IMR-90 (cell line): ENCODE data around the gene C3orf33. TPM values are rescaled to one million over a fixed set of nuclear protein-coding genes. Genes with fewer than 3 reads are reported as not detected.

Experiments used
- ATAC-seq: fragments of 200-7000 bp; cut with Tn5 transposase; 2 replicates; pipeline ENCODE4 v1.9.1; 2020; ENCODE audit warnings: low read depth, mild to moderate bottlenecking, moderate library complexity
- BruUV-seq: library from RNA; stranded (reverse); fragments of 400-500 nt; replicated peaks from 2 replicates; lab custom pipeline; 2021; lab: Mats Ljungman, UMichigan
- CTCF ChIA-PET: fragments of 300-600 bp; formaldehyde crosslinking; extraction: SDS; loops from one replicate; lab custom pipeline; 2021; ENCODE audit warnings: antibody characterized with exemption; lab: Yijun Ruan, JAX
- POLR2A ChIA-PET: fragments of 300-600 bp; sonication (Branson Sonifier 250); formaldehyde crosslinking; loops from one replicate; lab custom pipeline; 2022; ENCODE audit warnings: antibody characterized with exemption; ENCODE audit not compliant: unreplicated experiment; lab: Charles Lee
- DNase-seq: peaks from one replicate; pipeline ENCODE4 v3.0.0; 2013
- H2AFZ ChIP-seq: replicated peaks from 2 replicates; pipeline ENCODE3; 2013; ENCODE audit warnings: low read length, mild to moderate bottlenecking; ENCODE audit not compliant: poor library complexity
- H2AK5ac ChIP-seq: 2 replicates; pipeline ENCODE4 v1.6.1; 2013; ENCODE audit warnings: low read depth, low read length, inconsistent platforms
- H2AK9ac ChIP-seq: replicated peaks from 2 replicates; pipeline ENCODE3; 2013; ENCODE audit warnings: mild to moderate bottlenecking, low read depth, low read length, moderate library complexity; ENCODE audit not compliant: poor library complexity
- H2BK120ac ChIP-seq: 2 replicates; pipeline ENCODE4 v1.6.1; 2013; ENCODE audit warnings: low read depth, low read length, inconsistent platforms
- H2BK15ac ChIP-seq: 3 replicates; pipeline ENCODE4 v1.6.1; 2013; ENCODE audit warnings: low read depth, low read length, inconsistent platforms
- H2BK20ac ChIP-seq: 2 replicates; pipeline ENCODE4 v1.6.1; 2013; ENCODE audit warnings: low read depth, mild to moderate bottlenecking, inconsistent platforms, low read length, moderate library complexity
- H2BK5ac ChIP-seq: 2 replicates; pipeline ENCODE4 v1.6.1; 2013; ENCODE audit warnings: mild to moderate bottlenecking, low read depth, low read length, inconsistent platforms; ENCODE audit not compliant: poor library complexity, severe bottlenecking
- H3K14ac ChIP-seq: replicated peaks from 2 replicates; pipeline ENCODE4 v1.6.1; 2013; ENCODE audit warnings: low read depth, low read length, inconsistent platforms
- H3K18ac ChIP-seq: 2 replicates; pipeline ENCODE4 v1.6.1; 2013; ENCODE audit warnings: low read depth, low read length, control low read depth
- H3K23ac ChIP-seq: 2 replicates; pipeline ENCODE4 v1.6.1; 2013; ENCODE audit warnings: low read depth, low read length, inconsistent platforms
- H3K27ac ChIP-seq: 2 replicates; pipeline ENCODE4 v1.5.1; 2013; ENCODE audit warnings: mild to moderate bottlenecking, control low read depth, low read length; ENCODE audit not compliant: insufficient read depth
- H3K27me3 ChIP-seq: 2 replicates; pipeline ENCODE4 v1.6.1; 2013; ENCODE audit warnings: low read length; ENCODE audit not compliant: control insufficient read depth, insufficient read depth
- H3K36me3 ChIP-seq: 2 replicates; pipeline ENCODE4 v1.6.1; 2013; ENCODE audit warnings: low read length, mixed read lengths; ENCODE audit not compliant: control insufficient read depth, insufficient read depth
- H3K4ac ChIP-seq: 2 replicates; pipeline ENCODE4 v1.6.1; 2013; ENCODE audit warnings: low read depth, low read length, inconsistent platforms
- H3K4me1 ChIP-seq: 2 replicates; pipeline ENCODE4 v1.6.1; 2013; ENCODE audit warnings: low read length, mixed read lengths; ENCODE audit not compliant: control insufficient read depth, insufficient read depth
- H3K4me2 ChIP-seq: 2 replicates; pipeline ENCODE4 v1.6.1; 2013; ENCODE audit warnings: low read depth, mild to moderate bottlenecking, control low read depth, low read length, moderate library complexity
- H3K4me3 ChIP-seq: 2 replicates; pipeline ENCODE4 v1.5.1; 2013; ENCODE audit warnings: low read depth, mild to moderate bottlenecking, control low read depth, low read length, moderate library complexity; ENCODE audit not compliant: insufficient read depth
- H3K56ac ChIP-seq: 2 replicates; pipeline ENCODE4 v1.6.1; 2013; ENCODE audit warnings: low read length, inconsistent platforms; ENCODE audit not compliant: insufficient read depth; ENCODE audit errors: extremely low read depth
- H3K79me1 ChIP-seq, 2 experiments: 2 replicates each; pipeline ENCODE4 v1.6.1; 2013; ENCODE audit warnings: low read length in 2 of 2, inconsistent platforms in 1 of 2, low read depth in 1 of 2
- H3K9ac ChIP-seq: 2 replicates; pipeline ENCODE4 v1.6.1; 2013; ENCODE audit warnings: low read depth, low read length, control low read depth
- H3K9me1 ChIP-seq: 2 replicates; pipeline ENCODE4 v1.6.1; 2013; ENCODE audit warnings: low read length, inconsistent platforms; ENCODE audit not compliant: insufficient read depth
- H3K9me3 ChIP-seq: 2 replicates; pipeline ENCODE4 v1.6.1; 2013; ENCODE audit warnings: low read length; ENCODE audit not compliant: control insufficient read depth, insufficient read depth
- H4K20me1 ChIP-seq: 2 replicates; pipeline ENCODE4 v1.6.1; 2013; ENCODE audit warnings: low read length, inconsistent platforms; ENCODE audit not compliant: insufficient read depth
- H4K5ac ChIP-seq: 2 replicates; pipeline ENCODE4 v1.6.1; 2013; ENCODE audit warnings: mild to moderate bottlenecking, low read depth, low read length, control low read depth
- H4K8ac ChIP-seq, 2 experiments: 2 replicates each; pipeline ENCODE4 v1.6.1; 2013; ENCODE audit warnings: low read depth in 2 of 2, low read length in 2 of 2, control low read depth in 1 of 2, inconsistent platforms in 1 of 2
- H4K91ac ChIP-seq: 2 replicates; pipeline ENCODE4 v1.6.1; 2013; ENCODE audit warnings: low read depth, low read length, inconsistent platforms; ENCODE audit not compliant: insufficient read depth
- FOS ChIP-seq: fragments of 150-350 bp; IDR thresholded peaks from 2 replicates; pipeline ENCODE4 v1.6.1; 2016; ENCODE audit warnings: low read depth, low read length
- NFE2L2 ChIP-seq: fragments of 150-350 bp; IDR thresholded peaks from 2 replicates; pipeline ENCODE4 v1.6.1; 2016; ENCODE audit warnings: low read depth, mild to moderate bottlenecking, low read length
- WGBS, 2 experiments: methylation state at CpG; one replicate each; pipeline versions ENCODE4 v1.1.5 to v1.1.7; 2013; ENCODE audit warnings: missing lambda C conversion rate in 2 of 2; ENCODE audit not compliant: insufficient read length in 1 of 2; ENCODE audit errors: extremely low coverage in 2 of 2; 5-methylcytosine and 5-hydroxymethylcytosine counted together
- dilution Hi-C: fragments of 300-500 bp; cut with HindIII; formaldehyde crosslinking; loops from one replicate; pipeline ENCODE4 v1.14.3; 2018; ENCODE audit warnings: low sequenced_read_pairs; ENCODE audit not compliant: unreplicated experiment
- in situ Hi-C: fragments of 300-500 bp; cut with MboI; formaldehyde crosslinking; loops from 3 replicates; pipeline ENCODE4 v1.14.3; 2019; ENCODE audit warnings: low sequenced_read_pairs, inconsistent platforms, mixed read lengths
- intact Hi-C: fragments of 100-400 bp; cut with micrococcal nuclease; formaldehyde crosslinking; loops from 2 replicates; pipeline ENCODE4 v1.10.0; 2022
- polyA plus RNA-seq, 3 experiments: library from polyadenylated mRNA; depleted of rRNA; stranded (reverse); fragments of >200 nt; gene quantifications; 2 replicates each; pipeline ENCODE4 v1.2.3, GENCODE V29; 2012; ENCODE audit warnings: low replicate concordance in 1 of 3
- total RNA-seq: library from RNA; depleted of rRNA; stranded (reverse); fragments of >200 nt; gene quantifications from 2 replicates; pipeline ENCODE4 v1.2.3, GENCODE V29; 2012

Gene C3orf33
- total and polyA plus RNA-seq, 2 of the 4 experiments (the other 2 are of a cell fraction): 0.72 to 1.2 TPM

DNA sequence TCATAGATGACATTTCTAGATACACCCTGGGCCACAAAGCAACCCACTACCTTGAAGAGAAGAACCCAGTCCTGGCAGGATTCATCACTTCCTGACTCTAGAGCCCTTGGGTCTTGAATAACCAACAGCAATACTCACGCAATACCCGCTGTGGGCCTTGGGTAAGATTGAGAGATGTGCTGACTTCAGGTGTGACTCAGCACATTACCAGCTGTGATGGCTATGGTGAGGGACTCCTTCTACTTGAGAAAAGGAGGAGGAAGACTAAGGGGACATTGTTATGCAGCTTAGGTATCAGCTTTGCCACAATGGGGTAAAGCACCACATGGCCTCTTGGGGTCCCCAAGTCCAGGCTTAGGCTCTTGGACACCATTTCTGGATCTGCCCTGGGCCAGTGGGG, 14.9 kb downstream of the C3orf33 start:
- H2BK15ac ChIP-seq: no peak overlapping the region
- no peak overlapping the region for H3K9ac ChIP-seq
- intact Hi-C loops (no loop called here), dilution Hi-C loops (no loop called here), in situ Hi-C loops (no loop called here)
- no peak overlapping the region for H3K23ac ChIP-seq
- peak; percentile 74 for TF ChIP-seq NFE2L2
- TF ChIP-seq FOS: no peak
- peak; percentile 30 for DNase-seq
- no peaks in the 10 kb centered on the region; the same call in 1 of the 2 replicates for H3K36me3 ChIP-seq
- no peaks in the 10 kb centered on the region for H3K79me1 ChIP-seq
- no peak overlapping the region for H4K5ac ChIP-seq
- H3K27ac ChIP-seq: no peak overlapping the region
- H3K4me1 ChIP-seq: no peaks in the 10 kb centered on the region
- no peak overlapping the region for H2BK5ac ChIP-seq
- no peaks in the 10 kb centered on the region for H3K9me1 ChIP-seq
- no peak overlapping the region for H3K4me2 ChIP-seq
- H3K4ac ChIP-seq: no peak overlapping the region
- H2BK120ac ChIP-seq: no peak overlapping the region
- no CpG with 5 or more reads among the region's 2 CpGs for WGBS, 2 experiments
- peak overlapping the region; percentile 14 for H2AFZ ChIP-seq
- H3K18ac ChIP-seq: no peak overlapping the region
- H4K20me1 ChIP-seq: no peaks in the 10 kb centered on the region
- ChIA-PET CTCF (interaction anchor here (0.7 to 2.1 kb wide), 2 partner anchors 15 to 16 kb away, joined by 3 to 10 read pairs; partner anchors contain the start of gene C3orf33), POLR2A (no interaction called here)
- H2BK20ac ChIP-seq: no peak overlapping the region
- no peak overlapping the region for H2AK5ac ChIP-seq
- H3K14ac ChIP-seq: no peak overlapping the region
- H3K56ac ChIP-seq: no peak overlapping the region
- H3K9me3 ChIP-seq: no peaks in the 10 kb centered on the region
- H4K91ac ChIP-seq: no peak overlapping the region
- no peaks in the 10 kb centered on the region for H3K27me3 ChIP-seq
- no peak for ATAC-seq
- BruUV-seq: no TSS peak
- no peak overlapping the region for H2AK9ac ChIP-seq
- H4K8ac ChIP-seq: no peak overlapping the region
- no peak overlapping the region for H3K4me3 ChIP-seq
